NCI-H187 treated with DMSO at 0.1 percent for 48 hours (cell line): ENCODE measurements around the gene APOD.
"Not testable (repeated sequence)": the region's sequence is repeated elsewhere in the genome, so short reads cannot be mapped to it uniquely, and the experiment has no call there.

ENCODE experiments used
- DNase-seq: peaks from one replicate; lab custom pipeline; 2025; lab: John Stamatoyannopoulos, UW

The APOD gene

GRCh38 chr3:195617784-195618659, 34.3 kb upstream of the APOD start:
- DNase-seq = not testable (repeated sequence)

- not testable (repeated sequence) for DNase-seq
Observed at GRCh38 chr3:195617134-195617533, 33.4 kb upstream of the APOD start.

- no peak for DNase-seq
Observed at GRCh38 chr3:195616681-195617080, 32.9 kb upstream of the APOD start.

GRCh38 chr3:195615952-195616537, 32.3 kb upstream of the APOD start:
- not testable (repeated sequence) for DNase-seq

- not testable (repeated sequence) for DNase-seq
Observed at GRCh38 chr3:195614672-195615504, 31.1 kb upstream of the APOD start.

DNA sequence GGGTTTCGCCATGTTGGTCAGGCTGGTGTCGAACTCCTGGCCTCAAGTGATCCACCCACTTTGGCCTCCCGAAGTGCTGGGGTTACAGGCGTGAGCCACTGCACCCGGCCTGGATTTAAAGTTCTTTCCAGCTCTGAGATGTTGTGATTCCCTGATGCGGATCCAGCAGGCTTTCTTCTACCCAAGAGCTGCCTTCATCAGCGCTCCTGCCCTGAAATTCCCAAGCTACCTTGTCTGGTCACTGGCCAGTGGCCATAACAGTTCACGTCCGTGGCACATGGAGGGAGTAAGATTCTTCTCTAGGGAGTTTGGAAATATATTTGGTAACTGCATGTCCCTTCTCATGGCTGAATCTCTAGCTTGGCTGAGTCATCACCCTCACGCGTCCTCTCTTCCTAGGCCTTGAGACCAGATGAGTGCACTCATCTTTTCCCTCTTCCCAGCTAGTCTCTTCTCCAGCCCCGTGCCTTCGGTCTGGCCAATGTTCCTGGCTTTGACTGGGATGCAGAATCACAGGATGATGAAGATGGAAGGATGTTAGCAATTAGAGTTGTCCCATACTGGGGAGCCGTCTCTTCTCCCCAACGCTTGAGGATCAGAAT, 29.8 kb upstream of the APOD start:
- DNase-seq = no peak

GRCh38 chr3:195612075-195612800, 28.5 kb upstream of the APOD start:
- DNase-seq = no peak

DNA sequence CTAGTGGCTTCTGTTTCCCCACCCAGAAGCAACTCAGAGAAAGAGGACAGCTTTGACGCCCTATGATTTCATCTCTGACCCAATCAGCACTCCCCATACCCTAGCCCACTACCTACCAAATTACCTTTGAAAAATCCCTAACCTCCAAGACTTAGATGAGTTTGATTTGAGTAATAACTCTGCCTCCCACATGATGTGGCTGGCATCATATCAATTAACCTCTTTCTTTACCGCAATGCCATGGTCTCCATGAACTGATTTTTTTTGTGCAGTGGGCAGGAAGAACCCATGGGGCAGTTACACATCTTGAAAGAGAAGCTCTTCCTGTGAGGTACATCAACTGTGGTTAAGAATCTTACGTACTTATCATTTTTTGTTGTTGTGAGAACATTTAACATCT, 25.5 kb upstream of the APOD start:
- no peak for DNase-seq

DNA sequence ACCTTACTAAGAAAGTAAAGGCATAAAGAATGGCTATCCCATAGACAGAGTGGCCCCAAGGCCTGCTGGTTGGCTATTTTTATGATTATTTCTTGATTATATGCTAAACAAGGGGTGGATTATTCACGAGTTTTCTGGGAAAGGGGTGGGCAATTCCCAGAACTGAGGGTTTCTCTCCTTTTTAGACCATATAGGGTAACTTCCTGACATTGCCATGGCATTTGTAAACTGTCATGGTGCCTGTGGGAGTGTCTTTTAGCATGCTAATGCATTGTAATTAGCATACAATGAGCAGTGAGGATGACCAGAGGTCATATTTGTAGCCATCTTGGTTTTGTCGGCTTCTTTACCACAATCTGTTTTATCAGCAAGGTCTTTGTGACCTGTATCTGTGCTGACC, 18.0 kb upstream of the APOD start:
- not testable (repeated sequence) for DNase-seq

DNA sequence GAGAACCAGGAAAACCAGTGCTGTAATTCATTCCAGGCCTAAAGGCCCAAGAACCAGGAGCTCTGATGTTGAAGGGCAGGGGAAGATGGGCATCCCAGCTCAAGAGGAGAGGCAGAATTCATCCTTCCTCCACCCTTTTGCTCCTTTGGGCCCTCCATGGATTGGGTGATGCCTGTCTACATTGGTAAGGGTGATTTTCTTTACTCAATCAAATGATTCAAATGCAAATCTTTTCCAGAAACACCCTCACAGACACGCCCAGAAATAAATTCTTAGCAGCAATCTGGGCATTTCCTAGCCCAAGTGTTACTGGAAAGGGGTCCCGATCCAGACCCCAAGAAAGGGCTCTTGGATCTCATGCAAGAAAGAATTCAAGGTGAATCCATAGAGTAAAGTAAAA, 17.6 kb upstream of the APOD start:
- DNase-seq = no peak

GRCh38 chr3:195599926-195600325, 16.2 kb upstream of the APOD start:
- not testable (repeated sequence) for DNase-seq

DNA sequence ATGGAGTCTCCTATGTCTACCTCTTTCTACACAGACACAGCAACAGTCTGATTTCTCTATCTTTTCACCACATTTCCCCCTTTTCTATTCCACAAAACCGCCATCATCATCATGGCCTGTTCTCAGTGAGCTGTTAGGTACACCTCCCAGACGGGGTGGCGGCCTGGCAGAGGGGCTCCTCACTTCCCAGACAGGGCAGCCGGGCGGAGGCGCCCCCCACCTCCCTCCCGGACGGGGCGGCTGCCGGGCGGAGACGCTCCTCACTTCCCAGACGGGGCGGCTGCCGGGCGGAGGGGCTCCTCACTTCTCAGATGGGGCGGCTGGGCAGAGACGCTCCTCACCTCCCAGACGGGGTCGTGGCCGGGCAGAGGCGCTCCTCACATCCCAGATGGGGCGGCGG, 15.8 kb upstream of the APOD start:
- DNase-seq = not testable (repeated sequence)

DNA sequence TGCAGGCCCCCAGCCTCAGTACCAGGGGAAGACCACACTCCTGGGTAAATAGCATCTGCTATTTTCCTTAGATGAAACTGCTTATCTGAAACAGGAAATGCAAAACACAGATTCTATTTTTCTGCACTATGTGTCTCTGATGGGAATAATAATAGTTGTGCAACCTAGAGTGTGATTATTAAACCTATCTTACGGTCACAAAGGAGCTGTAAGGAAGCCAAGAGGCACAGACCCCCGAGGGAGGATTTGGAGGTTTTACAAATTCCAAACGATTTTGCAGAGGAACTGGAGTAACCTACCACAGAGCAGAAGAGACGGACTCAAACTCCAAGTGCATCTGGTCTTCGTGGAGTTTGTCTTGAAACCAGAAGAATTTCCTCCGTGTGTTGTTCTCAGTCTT, 14.1 kb upstream of the APOD start:
- no peak for DNase-seq

DNA sequence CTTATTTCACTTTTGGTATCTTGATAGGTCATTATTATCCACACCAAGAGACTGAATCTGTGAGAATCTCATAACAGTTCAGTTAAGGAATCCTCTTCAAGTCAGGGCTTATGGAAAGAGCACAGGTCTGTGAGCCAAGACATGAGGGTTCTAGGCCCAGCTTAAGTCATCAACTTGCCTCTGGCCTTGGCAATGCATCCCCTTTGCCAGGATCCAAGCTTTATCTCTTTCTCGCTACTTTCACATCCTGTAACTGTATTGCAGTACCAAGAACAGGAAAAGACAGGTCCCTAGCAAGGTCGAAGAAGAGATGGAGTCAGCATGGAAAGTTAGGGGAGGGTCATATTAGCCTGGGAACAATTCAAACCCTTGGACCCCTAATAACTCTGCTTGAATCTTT, 13.5 kb upstream of the APOD start:
- DNase-seq = no peak

GRCh38 chr3:195596765-195597171, 13.0 kb upstream of the APOD start:
- DNase-seq = no peak

- no peak for DNase-seq
Observed at GRCh38 chr3:195595785-195596531, 12.2 kb upstream of the APOD start.

DNA sequence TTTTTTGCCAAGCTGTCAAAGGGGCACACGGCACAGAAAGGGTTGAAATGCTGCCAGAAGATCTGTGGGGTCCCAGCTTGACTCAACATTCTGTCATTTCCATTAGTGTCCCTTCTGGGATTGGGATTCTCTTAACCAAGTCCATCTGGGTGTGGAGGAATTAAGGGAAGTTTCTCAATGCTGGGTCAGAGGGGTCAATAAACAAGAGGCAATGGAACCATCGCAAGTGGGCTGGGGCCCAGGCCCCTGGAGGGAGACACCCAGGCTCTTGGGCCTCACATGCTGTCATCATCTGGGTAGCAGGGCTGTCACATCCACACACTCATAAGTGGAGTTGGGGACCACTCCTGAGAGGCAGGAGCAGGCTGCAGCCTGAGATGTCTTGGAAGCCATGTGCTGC, 8.1 kb upstream of the APOD start:
- DNase-seq = no peak

- DNase-seq = no peak
Observed at GRCh38 chr3:195591220-195591619, 7.5 kb upstream of the APOD start.

- DNase-seq = not testable (repeated sequence)
Observed at GRCh38 chr3:195590381-195590780, 6.6 kb upstream of the APOD start.

GRCh38 chr3:195589796-195590195, 6.1 kb upstream of the APOD start:
- not testable (repeated sequence) for DNase-seq

GRCh38 chr3:195587824-195588223, 4.1 kb upstream of the APOD start:
- no peak for DNase-seq
